ENCODE results near the gene CFDP1.

CFDP1 gene

DNA sequence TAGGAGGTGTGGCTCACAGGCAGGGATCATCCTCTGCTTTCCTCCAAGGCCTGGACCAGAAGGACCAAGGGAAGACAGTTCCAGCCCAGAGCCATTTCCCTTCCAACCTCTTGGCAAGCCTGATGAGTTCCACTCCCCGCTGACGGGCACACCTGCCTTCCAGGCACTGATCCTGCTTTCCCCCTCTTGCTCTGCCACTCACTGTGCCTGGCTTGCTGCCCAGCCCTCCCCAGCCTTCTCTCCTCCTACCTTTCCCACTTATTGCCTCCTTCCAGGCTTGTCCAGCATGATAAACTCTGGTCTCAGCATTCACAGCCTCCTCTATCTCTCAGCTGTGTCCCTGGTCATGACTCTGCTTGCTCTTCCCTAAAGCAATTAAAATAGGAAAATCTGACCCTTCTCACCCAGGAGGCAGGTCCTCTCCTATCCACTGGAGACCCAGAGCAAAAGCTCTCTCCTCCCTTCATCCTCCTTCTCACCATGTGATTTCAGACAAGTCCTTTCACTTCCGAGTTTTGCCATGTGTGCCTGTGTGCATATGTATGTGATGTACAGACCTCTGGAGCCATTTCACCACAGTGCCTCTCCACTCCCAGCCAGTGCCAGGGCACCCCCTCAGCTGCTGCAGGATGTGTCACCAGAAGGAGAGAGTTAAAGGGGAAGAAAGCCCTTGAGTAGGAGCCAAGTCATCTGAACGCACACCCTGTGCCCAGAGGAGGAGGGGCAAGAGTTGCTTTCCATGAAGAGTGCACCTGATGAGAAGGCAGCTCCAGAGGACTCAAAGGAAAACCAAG lies 44.6 kb upstream of the CFDP1 start:
- H3K4me3 ChIP-seq (ENCODE audit: control insufficient read depth, low read depth, low read length): no peak overlapping the region
- TF ChIP-seq, protein P1, sequence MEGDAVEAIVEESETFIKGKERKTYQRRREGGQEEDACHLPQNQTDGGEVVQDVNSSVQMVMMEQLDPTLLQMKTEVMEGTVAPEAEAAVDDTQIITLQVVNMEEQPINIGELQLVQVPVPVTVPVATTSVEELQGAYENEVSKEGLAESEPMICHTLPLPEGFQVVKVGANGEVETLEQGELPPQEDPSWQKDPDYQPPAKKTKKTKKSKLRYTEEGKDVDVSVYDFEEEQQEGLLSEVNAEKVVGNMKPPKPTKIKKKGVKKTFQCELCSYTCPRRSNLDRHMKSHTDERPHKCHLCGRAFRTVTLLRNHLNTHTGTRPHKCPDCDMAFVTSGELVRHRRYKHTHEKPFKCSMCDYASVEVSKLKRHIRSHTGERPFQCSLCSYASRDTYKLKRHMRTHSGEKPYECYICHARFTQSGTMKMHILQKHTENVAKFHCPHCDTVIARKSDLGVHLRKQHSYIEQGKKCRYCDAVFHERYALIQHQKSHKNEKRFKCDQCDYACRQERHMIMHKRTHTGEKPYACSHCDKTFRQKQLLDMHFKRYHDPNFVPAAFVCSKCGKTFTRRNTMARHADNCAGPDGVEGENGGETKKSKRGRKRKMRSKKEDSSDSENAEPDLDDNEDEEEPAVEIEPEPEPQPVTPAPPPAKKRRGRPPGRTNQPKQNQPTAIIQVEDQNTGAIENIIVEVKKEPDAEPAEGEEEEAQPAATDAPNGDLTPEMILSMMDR (conservative IDR thresholded peaks at IDR 0.05; ENCODE audit: control insufficient read depth, insufficient read depth, low read depth, low read length): no peak
- DNase-seq (ENCODE audit: low read depth): no peak

DNA sequence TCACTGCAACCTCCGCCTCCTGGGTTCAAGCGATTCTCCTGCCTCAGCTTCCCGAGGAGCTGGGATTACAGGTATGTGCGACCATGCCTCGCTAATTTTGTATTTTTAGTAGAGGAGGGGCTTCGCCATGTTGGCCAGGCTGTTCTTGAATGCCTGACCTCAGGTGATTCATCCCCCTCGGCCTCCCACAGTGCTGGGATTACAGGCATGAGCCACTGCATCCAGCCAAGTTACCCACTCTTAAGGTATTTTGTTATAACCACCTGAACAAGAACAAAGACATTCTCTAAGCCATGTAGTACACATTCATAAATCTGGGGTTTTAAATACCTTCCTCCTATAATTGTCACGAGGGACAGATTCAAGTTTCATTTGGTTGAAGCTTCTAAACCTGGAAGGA lies 43.5 kb upstream of the CFDP1 start:
- no peak for DNase-seq (ENCODE audit: low read depth)
- TF ChIP-seq, protein P1 (conservative IDR thresholded peaks at IDR 0.05; ENCODE audit: control insufficient read depth, insufficient read depth, low read depth, low read length): no peak
- no peak overlapping the region for H3K4me3 ChIP-seq (ENCODE audit: control insufficient read depth, low read depth, low read length)

DNA sequence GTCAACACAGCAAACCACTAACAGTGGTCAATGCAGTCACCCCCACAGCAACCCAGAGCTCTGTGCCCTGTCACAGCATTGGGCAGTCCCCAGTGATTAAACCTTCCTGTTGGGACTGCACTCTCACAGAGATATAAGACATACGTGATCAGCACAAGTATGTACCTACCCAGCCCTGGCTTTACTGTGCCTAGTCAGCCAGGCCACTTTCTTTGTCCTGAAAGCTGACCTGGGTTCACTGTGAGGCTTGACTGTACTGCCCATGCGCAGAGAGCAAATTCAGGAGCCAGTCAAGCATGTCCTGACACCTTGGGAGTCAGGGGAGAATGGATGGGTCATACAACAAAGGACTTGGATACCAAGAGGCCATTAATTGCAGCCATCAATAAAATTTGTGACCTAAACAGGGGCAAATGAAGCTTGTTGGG lies 42.1 kb upstream of the CFDP1 start:
- H3K4me3 ChIP-seq (ENCODE audit: control insufficient read depth, low read depth, low read length): no peak overlapping the region
- TF ChIP-seq, protein P1 (conservative IDR thresholded peaks at IDR 0.05; ENCODE audit: control insufficient read depth, insufficient read depth, low read depth, low read length): no peak
- no peak for DNase-seq (ENCODE audit: low read depth)

DNA sequence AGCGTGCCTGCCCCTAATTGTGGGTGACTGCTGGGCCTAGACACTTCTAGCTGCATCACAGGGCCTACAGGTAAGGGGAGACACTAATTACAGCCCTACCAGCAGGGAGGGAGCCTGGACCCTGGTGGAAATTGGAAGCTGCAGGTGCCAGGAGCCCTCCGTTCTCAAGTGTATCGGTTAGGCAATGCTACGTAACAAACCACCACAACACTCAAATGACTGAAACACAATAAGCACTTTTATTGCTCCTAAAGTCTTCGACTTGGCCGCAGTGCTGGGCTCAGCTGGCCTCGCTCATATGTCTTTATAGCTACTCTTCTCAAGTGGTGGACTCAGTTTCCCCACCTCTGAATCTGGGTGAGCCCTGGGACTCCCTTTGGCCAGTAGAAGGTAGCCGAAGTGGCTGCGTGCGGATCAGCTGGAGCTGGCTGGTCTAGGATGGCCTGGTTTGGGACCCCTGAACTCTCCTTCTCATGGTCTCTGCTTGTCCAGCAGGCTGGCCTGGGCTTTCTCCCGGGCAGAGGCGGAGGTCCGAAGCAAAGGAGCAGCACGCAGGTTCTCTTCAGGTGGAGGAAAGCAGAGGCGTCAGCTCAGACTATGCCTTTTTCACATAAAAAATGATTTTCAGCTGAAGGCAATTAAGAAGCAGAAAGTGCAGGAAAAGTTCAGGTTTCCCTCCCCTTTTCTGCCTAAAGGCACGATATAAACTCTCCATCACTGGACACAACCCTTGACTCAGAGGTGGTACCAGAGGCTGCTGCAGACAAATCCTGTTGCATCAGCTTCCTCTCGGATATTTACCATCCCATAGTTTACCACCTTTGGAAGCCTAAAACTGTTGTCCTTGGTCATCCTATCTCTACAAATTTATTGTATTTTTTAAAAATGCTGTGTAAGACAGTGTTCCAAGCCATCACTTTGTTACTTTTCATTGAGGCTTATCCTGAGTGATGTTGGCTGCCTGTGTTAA lies 39.9 kb upstream of the CFDP1 start:
- no peak for DNase-seq (ENCODE audit: low read depth)
- TF ChIP-seq, protein P1 (conservative IDR thresholded peaks at IDR 0.05; ENCODE audit: control insufficient read depth, insufficient read depth, low read depth, low read length): no peak
- H3K4me3 ChIP-seq (ENCODE audit: control insufficient read depth, low read depth, low read length): no peak overlapping the region

DNA sequence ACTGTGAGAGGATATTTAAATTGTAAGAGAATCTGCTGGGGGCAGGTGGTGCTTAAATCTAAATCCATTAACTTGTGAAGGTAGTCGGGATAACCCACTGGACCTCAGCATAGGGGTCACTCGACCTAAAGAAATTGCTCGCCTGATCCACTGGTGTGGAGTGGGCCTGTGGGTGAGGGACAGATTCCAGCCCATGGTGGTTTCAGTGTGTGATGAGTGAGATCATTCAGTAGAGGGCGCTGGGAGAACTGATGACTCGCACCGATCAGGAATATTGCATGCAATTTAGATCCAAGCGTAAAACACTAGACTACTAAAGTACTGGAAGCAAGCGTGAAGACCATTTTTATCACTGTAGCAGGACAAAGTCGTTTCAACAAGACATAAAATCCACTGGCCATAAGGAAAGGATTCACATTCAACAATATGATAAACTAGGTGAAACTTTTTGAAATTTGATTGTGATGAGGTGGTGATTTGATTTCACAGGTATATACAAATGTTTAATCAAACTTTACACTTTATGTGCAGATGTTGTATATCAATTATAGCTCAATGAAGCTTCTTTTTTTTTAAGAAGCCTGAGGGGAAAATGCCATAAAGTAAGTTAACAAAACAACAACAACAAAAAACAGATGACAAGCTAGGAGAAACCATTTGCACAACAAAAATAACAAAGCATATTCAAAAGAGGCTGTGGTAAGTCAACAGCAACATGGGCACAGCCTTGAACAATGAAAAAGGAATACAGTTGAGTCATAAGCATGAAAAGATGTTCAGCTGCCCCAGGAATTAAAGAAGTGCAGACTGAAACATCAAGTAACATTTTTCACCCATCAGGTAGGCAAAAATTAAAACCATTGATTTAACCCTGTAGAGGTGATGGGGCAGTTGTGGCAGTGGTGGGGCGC lies 38.7 kb upstream of the CFDP1 start:
- peak; percentile 68 for DNase-seq (ENCODE audit: low read depth)
- TF ChIP-seq, protein P1 (conservative IDR thresholded peaks at IDR 0.05; ENCODE audit: control insufficient read depth, insufficient read depth, low read depth, low read length): peak; percentile 81
- no peak overlapping the region for H3K4me3 ChIP-seq (ENCODE audit: control insufficient read depth, low read depth, low read length)

DNA sequence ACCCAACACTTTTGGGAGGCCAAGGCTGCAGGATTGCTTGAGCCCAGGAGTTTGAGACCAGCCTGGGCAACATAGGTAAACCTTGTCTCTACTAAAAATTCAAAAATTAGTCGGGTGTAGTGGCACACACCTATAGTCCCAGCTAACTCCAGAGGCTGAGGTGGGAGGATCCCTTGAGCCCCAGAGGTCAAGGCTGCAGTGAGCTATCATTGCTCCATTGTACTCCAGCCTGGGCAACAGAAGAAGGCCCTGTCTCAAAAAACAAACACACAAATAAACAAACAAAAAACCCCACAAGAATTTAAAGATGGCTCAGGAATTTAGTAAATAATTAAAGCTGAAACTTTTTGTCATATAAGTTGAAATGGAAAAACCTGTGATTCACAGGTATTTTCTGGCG lies 33.5 kb upstream of the CFDP1 start:
- DNase-seq (ENCODE audit: low read depth): no peak

More for the DNA sequence above, 33.5 kb upstream of the CFDP1 start:
- TF ChIP-seq, protein P1 (conservative IDR thresholded peaks at IDR 0.05; ENCODE audit: control insufficient read depth, insufficient read depth, low read depth, low read length): no peak
- no peak overlapping the region for H3K4me3 ChIP-seq (ENCODE audit: control insufficient read depth, low read depth, low read length)
